NCI-H146 (cell line): Measurements from ENCODE around the gene REELD1.
A peak's percentile ranks its signal among the peaks of the same experiment; 100 is the strongest.

Experiments used
- DNase-seq: peaks from one replicate; lab custom pipeline; 2025; lab: John Stamatoyannopoulos, UW

Gene REELD1

DNA sequence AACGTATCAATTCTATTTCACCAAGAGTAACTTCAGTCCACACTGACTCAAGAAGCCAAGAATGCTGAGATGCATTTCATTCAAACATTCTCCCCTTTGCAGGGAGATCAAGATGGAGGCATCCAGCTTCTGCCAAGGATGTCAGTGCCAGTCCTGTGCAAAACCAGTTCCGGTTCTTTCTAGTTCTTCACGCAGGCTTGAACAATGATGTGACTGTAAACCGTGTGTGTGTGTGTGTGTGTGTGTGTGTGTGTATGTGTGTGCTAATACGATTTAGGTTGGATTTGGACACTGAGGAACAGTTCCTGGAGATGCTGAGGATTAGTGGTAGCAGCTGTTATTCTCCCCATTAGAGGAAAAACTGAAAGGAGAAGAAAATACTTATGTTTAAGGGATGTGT is at the start of gene REELD1:
TSS of gene REELD1 (plus strand) at position 301 of the 400 bp plus-strand sequence. CDS start 2,415 bp downstream, outside the sequence.
- DNase-seq: no peak

DNA sequence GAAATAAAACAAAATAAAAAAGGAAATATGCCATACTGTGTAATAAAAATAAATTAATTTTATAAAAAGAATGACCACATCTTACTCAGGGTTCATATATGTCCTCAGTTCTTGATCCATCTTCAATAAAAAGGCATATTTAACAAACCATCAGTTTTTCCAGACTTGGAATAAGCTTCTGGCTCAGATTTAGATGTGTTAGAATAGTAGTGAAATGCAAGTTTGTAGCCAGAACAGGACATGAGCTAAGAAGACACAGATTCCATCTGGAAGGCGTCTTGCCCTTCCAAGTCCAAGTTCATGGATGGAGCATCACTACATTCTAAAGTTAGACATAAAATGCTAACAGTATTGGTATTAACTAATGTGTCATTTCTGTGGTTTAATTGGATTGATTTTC is 49.1 kb upstream of the REELD1 start:
- no peak for DNase-seq

DNA sequence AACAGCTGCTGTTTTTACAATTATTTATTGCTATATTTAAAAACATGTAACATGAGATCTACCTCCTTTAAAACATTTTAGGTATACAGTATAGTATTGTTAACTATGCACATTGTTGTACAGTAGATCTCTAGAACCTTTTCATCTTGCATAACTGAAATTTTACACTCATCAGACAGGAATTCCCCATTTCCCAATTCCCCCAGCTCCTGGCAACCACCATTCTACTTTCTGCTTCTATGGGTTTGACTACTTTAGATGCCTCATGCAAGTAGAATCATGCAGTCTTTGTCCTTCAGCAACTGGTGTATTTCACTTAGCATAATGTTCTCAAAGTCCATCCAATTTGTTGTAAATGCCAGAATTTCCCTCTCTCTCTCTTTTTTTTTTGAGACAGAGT is 48.5 kb upstream of the REELD1 start:
- DNase-seq: no peak

DNA sequence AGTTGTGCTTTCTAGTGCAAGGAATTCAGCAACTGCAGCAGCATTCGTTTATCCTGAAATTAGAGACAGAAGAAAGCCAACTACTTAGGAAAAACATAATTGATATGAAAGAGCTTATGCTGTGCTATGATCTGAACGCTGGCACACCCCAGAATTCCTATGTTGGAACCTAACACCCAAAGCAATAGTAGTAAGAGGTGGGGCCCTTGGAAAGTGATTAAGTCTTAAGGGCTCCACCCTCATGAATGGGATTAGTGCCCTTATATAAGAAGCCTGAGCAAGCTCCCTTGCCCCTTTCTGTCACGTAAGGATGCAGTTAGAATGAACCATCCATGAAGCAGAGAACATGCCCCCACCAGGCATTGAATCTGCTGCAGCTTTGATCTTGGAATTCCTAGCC is 44.2 kb upstream of the REELD1 start:
- DNase-seq: no peak

DNA sequence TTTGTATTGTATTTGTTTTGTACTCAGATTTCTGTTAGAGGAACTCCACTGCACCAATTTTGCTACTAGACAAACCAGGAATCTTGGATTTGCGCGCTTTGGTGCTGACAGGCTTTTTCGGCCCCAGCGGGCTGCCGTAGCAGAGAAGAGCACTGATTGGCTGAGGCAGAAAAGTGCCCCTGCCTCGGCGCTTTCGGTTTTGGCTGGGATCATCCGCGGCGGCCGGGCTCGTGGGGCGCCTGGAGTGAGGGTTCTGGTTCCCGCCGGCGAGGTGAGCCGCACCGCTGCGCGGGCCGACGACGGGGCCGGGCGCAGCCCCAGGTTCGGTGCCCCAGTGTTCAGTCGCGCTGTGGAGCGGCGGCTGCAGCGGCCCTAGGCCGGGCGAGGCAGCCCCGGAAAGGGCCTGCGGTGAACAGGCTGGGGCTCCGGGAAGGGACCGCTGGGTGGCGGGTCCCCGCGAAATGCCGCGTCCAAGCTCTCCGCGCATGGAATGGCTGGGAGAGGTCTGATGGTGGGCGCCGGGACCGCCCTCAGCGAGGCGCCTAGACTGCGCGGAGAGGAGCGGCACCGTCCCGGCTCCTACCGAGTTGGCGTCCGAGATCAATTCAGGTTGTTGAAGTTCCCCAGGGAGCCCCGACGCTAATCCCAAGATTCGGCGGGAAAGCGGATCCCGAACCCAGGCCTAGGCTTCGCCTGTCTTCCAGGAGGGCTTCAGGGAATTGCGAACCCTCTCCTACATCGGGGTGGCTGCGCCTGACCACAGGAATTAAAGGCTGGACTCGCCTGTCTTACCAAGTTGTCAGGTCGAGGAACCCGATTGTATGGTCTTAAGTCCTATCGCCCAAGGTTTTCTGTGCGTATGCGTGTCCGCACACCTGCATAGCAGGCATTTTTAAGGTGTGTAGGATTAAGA is 38.5 kb upstream of the REELD1 start, which contains the start of gene LSM6:
TSS of gene LSM6 (plus strand) at position 178 of the 913 bp plus-strand sequence. CDS start 7,204 bp downstream, outside the sequence.
- DNase-seq: peak; percentile 76

DNA sequence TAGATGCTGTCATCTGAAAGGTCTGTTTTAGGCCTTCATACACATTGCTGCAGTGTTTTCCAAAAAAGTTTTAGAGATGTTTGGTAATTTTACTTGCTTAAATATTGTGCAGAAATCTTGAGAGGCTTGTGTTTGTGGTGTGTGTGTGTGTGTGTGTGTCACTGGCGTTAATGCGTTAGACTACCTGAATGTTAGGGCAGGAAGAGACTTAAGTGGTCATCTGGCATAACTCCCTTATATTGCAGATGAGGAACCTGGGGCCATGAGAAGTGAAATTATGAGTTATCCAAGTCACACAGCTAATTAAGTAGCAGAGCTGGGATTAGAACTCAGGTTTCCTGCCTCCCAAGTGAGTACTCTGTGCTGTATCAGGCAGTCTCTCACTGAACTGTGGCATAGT is 37.4 kb upstream of the REELD1 start:
- DNase-seq: no peak

DNA sequence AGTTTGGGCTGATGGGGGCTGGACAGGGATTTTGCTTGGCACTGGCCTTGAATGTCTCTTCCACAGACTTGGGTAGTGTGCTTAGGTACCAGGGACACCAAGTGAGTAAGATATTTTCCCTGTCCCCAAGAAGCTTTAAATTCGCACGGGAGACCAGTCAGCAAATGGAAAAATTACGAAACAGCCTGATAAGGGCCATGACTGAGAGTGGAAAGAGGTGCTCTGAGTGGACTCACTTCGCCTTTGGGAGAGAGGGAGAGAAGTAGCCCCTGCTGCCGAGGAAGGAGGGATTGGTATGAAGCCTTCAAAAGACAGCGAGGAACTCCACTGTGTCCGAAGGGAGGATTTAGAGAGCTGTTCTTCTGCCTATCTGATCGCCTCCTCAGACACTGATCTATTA is 36.2 kb upstream of the REELD1 start:
- DNase-seq: no peak

DNA sequence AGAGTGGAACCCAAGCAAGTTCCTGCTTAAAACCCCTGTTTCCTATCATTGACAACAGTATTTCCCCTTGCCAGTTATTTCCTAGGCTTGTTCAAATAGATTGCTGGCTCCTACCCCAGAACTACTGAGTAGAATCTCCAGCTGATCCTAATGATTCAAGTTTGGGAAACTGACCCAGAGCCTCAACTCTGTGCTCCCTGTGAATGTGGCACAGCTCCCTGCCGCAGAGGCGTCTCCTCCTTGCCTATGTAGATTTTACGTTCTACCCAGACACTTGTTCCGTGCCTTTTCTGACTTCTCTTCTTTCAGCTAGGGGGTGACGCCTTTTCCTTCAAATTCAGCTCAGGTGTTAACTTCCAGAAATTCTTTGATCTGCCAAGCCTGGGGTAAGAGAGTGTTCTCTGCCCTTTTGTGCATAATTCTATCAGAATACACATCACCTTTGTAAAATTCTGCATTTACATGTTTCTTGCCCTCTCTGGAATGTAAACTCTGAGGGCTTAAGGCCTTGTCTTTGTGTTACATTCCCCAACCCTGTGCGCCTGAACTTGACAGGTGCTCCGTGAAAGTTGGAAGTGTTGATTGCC is 34.5 kb upstream of the REELD1 start:
- DNase-seq: no peak

DNA sequence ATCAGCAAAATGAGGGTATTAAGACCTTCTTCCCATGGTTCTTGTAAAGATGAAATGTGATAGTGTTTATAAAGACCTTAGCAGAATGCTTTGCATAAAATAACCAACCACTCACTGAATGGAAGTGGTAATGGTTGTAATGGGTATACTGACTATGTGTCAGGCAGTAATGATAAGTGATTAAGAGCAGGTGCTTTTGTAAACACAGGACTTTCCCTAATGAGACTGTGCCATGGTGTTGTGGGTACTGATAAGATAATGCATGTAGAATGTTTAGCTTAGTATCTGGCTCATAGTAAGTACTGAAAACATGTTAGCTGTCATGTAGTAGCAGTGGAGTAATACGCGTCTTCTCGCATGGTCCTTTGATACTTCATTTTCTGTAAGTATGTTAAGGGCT is 31.9 kb upstream of the REELD1 start:
- DNase-seq: no peak

DNA sequence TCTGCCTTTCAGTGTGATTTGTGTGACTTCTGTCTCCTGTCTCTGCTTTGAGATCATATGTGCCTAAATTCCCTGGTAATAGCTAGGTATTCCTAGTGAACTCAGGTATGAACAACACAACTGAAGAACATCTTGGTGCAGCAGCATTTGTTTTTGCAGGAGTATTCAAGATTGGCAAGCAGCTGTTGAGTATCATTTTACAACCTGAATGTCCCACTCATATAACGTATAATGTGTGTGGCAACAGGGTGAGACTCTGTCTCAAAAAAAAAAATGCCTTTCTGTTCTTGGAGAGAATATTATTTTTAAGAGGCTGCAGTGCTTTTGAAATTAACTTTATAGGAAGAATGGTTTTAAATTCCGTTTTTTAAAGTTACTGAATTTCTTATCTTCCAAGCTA is 31.1 kb upstream of the REELD1 start:
- no peak for DNase-seq

DNA sequence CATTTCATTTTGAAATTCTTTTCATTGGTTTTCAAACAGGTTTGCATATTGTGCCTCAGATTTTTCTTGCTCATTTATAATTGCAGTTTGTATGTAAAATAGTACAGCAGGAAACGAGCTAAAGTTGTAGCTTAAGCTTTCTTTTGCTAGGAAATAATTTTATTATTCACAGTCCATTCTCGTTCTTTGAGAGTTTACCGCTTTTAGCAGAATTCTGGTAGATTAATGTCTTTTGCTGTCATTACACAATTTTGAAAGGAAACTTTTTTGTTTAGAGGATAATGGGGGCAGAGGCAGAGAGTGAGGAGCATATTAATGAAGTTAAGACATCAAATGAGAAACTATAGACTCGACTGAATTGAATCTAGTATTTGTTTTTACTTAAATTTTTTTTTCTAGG is 28.3 kb upstream of the REELD1 start:
- no peak for DNase-seq

DNA sequence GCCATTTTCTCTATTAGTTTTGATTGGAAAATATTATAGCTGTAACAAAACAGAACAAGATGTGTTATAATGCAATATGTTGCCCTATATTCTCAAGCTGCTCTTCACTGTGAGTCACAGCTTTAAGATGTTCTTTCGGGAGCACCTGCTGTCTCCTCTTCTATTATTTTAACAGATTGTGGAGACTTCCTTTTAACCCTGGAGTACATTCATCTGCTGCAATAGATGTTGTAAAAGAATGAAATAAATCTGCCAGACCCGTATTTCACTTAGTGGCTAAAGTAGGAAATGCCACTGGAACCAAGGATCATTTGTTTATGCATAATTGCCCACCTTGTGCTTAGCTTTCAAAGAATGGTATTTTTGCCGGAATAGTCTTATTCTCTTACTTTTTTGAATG is 27.7 kb upstream of the REELD1 start:
- no peak for DNase-seq

DNA sequence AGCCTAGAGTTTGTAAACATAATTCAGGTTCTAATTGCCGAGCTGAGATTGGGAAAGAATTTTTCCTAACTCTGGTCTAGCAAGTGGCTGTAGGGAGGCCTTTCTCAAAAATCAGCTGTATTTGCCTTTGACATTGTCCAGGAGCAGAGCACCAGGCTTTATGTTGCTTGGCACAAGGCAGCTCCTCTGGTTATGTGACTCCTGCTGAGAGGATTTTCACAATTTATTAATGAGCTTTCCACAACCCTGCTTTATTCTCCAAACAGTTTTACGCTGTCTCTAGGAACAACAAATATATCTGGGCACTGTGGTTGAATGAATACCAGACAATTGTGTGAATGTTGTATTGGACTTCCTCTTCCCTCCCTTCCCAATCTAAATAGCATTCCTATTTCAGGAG is 23.9 kb upstream of the REELD1 start:
- DNase-seq: no peak

DNA sequence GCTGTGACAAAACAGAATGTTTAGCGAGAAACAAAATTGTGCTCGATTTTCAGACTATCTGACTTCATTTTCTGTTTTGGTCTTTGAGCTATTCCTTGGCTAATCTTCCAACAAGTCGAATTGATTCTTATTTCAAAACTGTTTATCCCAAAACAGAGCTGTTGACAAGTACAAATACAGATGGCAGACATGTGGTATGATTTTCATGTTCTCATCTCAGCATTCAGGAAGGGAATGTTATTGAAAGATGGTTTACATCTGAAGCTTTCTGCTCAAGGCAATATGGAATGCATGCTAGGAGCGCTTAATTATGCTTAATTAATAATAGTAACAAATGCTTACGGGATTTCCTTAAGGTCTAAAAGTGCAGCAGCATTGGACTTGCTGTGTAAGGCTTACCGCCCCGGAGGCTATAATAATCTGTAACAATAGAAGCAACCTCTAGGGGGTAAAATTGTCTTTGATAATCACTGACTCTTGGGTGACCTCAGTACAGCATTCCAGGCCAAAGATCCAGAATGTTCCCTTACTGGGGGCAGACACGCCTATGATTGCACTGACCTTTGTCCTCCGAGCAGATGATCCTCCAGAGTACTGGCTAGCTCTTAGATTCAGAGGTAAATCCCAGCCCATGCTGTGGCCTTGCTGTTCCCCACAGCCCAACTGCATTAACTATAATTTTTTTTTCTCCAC is 22.4 kb upstream of the REELD1 start:
- peak; percentile 8 for DNase-seq

DNA sequence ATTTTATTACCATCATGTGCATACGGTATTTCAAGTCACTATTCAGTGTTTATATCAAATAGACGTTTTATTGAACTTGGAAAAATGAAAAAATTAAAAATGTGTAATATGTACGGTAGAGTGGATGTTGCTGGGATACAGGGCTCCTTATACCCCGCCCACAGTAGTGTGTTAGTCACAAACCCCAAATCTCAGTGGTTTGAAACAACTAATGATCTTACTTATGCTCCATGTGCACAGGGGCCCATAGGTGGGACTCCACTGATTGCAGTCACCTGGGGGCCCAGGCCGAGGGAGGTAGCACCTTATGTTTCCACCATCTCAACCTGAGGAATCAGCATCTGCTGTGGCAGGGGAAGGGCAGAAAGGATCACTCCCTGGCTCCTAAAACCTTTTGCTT is 20.7 kb upstream of the REELD1 start:
- DNase-seq: no peak

DNA sequence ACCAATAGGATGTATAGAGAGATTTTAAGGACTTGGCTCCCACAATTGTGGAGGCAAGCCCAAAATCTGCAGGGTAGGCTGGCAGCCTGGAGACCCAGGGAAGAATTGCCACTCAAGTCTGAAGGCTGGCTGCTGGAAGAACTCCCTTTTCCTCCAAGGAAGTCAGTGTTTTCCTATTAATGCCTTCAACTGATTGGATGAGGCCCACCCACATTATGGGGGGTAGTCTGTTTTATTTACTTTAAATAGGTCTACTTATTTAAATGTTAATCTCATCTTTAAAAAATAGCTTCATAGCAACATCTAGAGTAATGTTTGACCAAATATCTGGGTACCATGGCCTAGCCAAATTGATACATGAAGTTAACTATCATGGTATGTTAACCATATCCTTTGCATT is 20.1 kb upstream of the REELD1 start:
- DNase-seq: no peak

DNA sequence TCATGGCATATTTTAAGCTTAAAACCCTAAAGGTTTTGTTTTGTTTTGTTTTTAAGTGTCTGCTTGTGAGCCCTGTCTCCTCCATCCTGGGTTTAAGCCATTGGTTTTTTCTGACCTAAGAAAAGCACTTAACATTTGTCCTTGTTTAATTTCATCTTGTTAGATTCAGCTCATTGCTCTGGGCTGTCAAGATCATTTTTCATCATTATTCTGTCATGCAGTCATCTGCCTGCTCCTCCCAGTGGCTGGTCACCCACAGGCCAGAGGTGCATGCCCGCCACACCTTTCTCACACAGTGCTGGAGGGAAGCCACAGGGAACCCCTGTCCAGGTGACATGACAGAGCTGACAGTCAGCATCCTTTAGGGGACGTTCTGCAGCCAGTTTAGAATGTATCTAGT is 11.7 kb upstream of the REELD1 start:
- no peak for DNase-seq

DNA sequence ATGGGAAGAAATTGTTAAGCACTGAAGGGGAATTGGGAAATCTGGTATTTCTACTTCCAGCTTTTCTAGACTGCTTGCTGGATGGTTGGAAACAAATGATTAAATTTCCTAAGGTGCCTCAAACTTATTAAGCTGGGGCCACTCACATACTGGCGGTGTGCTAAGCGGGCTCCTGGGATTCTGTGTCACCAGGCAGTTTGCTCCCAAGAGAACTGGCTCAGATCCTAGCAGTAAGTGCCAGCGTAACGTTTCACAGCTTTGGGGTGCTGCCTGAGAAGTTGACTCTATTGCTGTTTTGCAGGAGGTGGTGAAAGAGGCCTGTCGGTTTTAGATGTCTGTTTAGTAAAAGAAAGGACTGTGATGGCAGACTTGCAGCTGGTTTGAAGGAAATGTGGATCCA is 6.9 kb upstream of the REELD1 start:
- DNase-seq: no peak

DNA sequence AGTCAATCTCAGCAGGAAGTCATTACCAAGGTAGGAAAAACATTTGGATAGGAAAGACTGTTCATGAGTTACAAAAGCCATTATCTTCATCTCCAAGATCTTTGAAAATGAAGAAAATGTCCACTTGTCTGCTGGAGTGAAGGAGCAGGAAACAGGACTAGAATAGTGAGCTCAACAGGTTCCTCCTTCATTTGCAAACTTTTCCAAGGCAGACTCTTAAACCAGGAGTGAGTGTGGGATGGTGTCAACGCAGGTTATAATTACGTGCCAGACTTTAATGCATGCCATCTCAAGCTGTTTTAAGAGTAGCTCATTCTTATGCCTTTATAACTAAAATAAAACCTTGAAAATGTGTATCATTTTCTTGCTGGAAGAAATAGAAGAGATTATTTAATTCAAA is 3.4 kb upstream of the REELD1 start:
- no peak for DNase-seq

DNA sequence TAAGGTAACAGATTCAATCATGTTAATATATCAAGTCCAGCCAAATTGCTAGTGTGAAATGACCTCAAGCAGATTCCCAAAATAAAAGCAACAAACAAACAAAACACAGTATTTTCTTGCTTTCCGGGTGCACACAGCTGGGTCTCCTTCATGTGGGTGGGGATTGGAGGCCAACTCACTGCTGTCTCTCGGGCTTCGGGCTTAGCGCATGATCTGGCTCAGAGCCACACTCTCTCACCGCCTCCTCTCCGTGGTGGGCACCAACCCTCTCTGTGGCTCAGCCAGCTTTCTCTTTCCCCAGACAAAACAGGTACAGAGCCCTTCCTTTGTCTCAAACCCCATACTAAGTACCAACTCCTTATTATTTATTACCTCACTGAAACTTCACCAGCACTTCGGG is 2.9 kb upstream of the REELD1 start:
- no peak for DNase-seq

DNA sequence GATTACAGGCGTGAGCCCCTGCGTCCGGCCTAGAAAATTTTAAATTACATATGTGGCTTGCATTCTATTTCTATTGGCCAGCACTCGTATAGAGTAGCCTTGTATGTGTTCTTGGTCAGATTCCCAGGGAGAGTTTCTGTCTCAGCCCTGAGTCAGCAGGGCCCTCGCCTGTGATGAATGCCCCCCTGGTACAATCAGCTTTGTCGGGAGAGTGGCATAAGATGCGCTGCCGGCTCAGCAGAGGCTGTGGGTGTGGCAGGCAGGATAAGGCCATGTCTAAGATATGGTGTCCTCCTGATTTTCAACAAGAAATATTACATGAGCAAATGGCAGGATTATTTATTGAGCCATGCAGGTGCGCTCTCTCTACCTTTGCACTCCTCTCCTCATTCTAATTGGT is 1.6 kb upstream of the REELD1 start:
- DNase-seq: no peak

DNA sequence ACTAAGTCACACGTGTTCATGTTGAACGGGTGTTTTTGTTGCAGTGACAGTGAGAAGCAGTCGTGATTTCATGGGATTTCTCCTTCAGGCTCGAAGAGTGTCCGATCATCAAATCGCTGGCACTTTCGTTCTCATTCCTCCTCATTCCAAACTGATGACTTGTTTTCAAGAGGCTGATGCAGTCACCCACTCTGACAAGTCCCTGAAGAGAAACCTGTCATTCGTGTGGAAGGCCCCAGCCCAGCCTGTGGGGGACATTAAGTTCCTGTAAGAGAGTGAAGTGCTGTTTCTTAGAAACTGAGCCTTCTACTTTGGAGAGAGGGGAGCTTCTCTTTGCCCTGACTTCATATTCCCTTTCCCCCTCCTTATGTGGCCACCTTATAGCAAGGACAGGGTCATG is 8.0 kb downstream of the REELD1 start:
- no peak for DNase-seq
